Right lobe of liver (tissue), 6 donors: ENCODE data around the gene NAT14. TPM values are rescaled to one million over a fixed set of nuclear protein-coding genes. Genes with fewer than 3 reads are reported as not detected.

ENCODE experiments used
- ATAC-seq, 4 donors: fragments of 200-7000 bp; cut with Tn5 transposase; one replicate each; pipeline ENCODE4 v1.9.1; 2020; ENCODE audit warnings: mild to moderate bottlenecking in 4 of 4, moderate library complexity in 4 of 4
- DNase-seq, 3 donors: peaks; one replicate each; pipeline ENCODE4 v3.0.0-alpha.2; 2020
- H3K27ac ChIP-seq, 3 donors: fragments of 200-600 bp; one replicate each; pipeline ENCODE4 v1.8.0; 2022
- H3K27me3 ChIP-seq, 2 donors: fragments of 200-600 bp; one replicate each; pipeline ENCODE4 v1.8.0; 2022
- H3K36me3 ChIP-seq, 4 donors: fragments of 200-600 bp; sonication (generic) in 1 of 4; one replicate each; pipeline versions ENCODE4 v1.5.1 to v1.8.0; 2017 to 2022; ENCODE audit warnings: control low read depth in 1 of 4
- H3K4me1 ChIP-seq, 4 donors: fragments of 200-600 bp; sonication (generic) in 1 of 4; one replicate each; pipeline versions ENCODE4 v1.5.1 to v1.8.0; 2017 to 2022; ENCODE audit warnings: control low read depth in 1 of 4
- H3K4me3 ChIP-seq, 3 donors: fragments of 200-600 bp; one replicate each; pipeline ENCODE4 v1.8.0; 2022
- H3K9me3 ChIP-seq, 4 donors: fragments of 200-600 bp; sonication (generic) in 1 of 4; one replicate each; pipeline versions ENCODE4 v1.5.1 to v1.8.0; 2017 to 2022; ENCODE audit warnings: control low read depth in 1 of 4
- POLR2A ChIP-seq: fragments of 450-650 bp; IDR thresholded peaks from one replicate; pipeline ENCODE4 v1.6.1; 2017; ENCODE audit warnings: antibody characterized with exemption, mild to moderate bottlenecking
- WGBS: methylation state at CpG from one replicate; pipeline ENCODE4 v1.1.6; 2018; ENCODE audit warnings: low coverage, low lambda C conversion rate; ENCODE audit not compliant: insufficient coverage; ENCODE audit errors: missing lambda C conversion rate; 5-methylcytosine and 5-hydroxymethylcytosine counted together
- intact Hi-C, 2 donors: fragments of 100-400 bp; cut with DNase I; formaldehyde crosslinking; loops; one replicate each; pipeline versions ENCODE4 v1.11.2 to v1.14.1; 2022
- total RNA-seq, 6 experiments: library from RNA; depleted of rRNA in 2 of 6; stranded (reverse); fragments of >200 nt in 2 of 6; fragmentation: NEBNext Ultra II Directional in 3 of 6; extraction: Animal tissue kit (Norgen Biotek cat#: 25700) in 3 of 6; gene quantifications; one replicate each; pipeline versions ENCODE4 v1.1.0 to v1.2.4, GENCODE V29; 2016 to 2023
- TF ChIP-seq, protein P1 (sequence below), 4 donors: fragments of 200-600 bp in 3 of 4; fragments of 450-650 bp in 1 of 4; IDR thresholded peaks; one replicate each; pipeline versions ENCODE4 v1.5.1 to v1.8.0; 2016 to 2022; ENCODE audit warnings: antibody characterized with exemption in 4 of 4, mild to moderate bottlenecking in 2 of 4
- donor health status: DM: no; HTN: yes; CAD: no.
- donor health status: DM: no; HTN: no; CAD: no.
- donor health status: DM: no; HTN: no; CAD: no.
- donor health status: DM: no; HTN: yes; CAD: no.
- donor health status: DM: no; HTN: yes; CAD: no.

NAT14 gene
- total RNA-seq, 6 experiments from 2014 or later = 2.5 to 6.0 (median 3.9) TPM

GRCh38 chr19:55482967-55483705, 1.9 kb upstream of the NAT14 start:
- ATAC-seq (no peak), DNase-seq (no peak)
- peaks cover 0 to 6% (median 1%) of the 10 kb centered on the region in 4 donors for H3K36me3 ChIP-seq
- TF ChIP-seq, protein P1, sequence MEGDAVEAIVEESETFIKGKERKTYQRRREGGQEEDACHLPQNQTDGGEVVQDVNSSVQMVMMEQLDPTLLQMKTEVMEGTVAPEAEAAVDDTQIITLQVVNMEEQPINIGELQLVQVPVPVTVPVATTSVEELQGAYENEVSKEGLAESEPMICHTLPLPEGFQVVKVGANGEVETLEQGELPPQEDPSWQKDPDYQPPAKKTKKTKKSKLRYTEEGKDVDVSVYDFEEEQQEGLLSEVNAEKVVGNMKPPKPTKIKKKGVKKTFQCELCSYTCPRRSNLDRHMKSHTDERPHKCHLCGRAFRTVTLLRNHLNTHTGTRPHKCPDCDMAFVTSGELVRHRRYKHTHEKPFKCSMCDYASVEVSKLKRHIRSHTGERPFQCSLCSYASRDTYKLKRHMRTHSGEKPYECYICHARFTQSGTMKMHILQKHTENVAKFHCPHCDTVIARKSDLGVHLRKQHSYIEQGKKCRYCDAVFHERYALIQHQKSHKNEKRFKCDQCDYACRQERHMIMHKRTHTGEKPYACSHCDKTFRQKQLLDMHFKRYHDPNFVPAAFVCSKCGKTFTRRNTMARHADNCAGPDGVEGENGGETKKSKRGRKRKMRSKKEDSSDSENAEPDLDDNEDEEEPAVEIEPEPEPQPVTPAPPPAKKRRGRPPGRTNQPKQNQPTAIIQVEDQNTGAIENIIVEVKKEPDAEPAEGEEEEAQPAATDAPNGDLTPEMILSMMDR (IDR thresholded peaks at IDR 0.05) = no peak
- TF ChIP-seq POLR2A = no peak
- no peaks in the 10 kb centered on the region for H3K27me3 ChIP-seq
- H3K4me3 ChIP-seq = no peak overlapping the region
- H3K4me1 ChIP-seq = peaks cover 0 to 6% (median 0%) of the 10 kb centered on the region in 4 donors
- 92% methylated on average over 9 of the region's 47 CpGs for whole genome bisulfite sequencing
- intact Hi-C loops = no loop called here
- H3K27ac ChIP-seq = no peak overlapping the region
- H3K9me3 ChIP-seq = no peaks in the 10 kb centered on the region

DNA sequence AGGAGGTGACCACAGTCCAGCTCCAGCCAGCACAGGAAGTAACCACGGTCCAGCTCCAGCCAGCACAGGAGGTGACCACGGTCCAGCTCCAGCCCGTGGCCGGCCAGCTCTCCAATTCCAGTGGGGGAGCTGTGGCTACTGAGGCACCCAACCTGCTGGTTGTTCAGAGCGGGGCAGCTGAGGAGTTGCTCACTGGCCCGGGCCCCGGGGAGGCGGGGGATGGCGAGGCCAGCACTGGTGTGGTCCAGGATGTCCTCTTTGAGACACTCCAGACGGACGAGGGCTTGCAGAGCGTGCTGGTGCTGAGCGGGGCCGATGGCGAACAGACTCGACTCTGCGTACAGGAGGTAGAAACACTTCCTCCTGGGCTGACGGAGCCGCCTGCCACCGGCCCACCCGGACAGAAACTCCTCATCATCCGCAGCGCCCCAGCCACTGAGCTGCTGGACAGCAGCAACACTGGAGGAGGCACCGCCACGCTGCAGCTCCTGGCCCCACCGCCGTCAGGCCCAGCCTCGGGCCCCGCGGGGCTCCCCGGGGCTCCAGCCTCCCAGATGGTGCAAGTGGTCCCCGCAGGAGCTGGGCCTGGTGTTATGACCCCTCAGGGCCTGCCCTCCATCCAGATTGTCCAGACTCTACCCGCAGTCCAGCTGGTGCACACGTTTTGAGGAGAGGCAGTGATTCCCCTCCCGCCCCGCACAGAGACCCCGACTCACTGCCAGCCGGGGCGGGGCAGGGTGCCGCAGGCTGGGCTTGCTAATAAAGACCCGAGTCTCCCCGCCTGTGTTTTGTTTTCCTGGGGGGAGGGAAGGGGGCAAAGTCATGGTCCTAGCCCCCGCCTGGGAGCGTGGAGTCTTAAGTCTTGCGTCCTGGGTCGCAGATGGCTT, 1.0 kb upstream of the NAT14 start:
- Histone ChIP-seq H3K27ac (no peak overlapping the region), H3K4me1 (peaks cover 0 to 6% (median 0%) of the 10 kb centered on the region in 4 donors), H3K27me3 (no peaks in the 10 kb centered on the region), H3K9me3 (no peaks in the 10 kb centered on the region), H3K4me3 (no peak overlapping the region), H3K36me3 (peaks cover 0 to 6% (median 1%) of the 10 kb centered on the region in 4 donors)
- no peak for TF ChIP-seq POLR2A
- TF ChIP-seq, protein P1 (IDR thresholded peaks at IDR 0.05) = no peak
- DNase-seq (no peak), ATAC-seq (no peak)
- WGBS = no CpG with 5 or more reads among the region's 46 CpGs
- intact Hi-C loops = no loop called here

DNA sequence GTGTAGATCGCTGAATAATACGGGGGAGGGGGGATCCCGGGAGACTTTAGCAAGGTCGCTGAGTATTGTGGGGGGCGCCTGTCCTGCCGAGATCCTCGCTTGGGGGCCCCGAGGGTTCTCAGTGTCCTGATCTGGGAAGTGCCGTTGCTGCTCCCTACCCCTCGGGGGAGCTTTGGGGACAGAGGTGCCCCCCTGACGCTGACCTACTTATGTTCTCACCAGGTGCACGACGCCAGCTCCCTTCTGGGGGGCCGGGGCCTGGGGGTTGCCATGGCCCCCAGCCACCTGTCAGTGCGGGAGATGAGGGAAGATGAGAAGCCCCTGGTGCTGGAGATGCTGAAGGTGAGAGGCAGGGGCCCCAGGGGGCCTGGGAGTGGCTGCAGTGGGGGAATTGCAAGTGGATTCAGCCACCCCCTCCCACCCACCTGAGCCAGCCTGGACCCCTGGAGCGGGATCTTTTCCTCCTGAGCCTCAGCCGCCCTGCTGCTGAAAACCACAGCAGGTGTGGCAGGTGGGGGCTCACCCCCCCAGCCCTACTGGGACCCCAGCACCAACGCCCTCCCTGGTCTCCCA, 537 bp downstream of the NAT14 start:
- intact Hi-C loops = no loop called here
- Histone ChIP-seq H3K27me3 (no peaks in the 10 kb centered on the region), H3K4me1 (peaks cover 0 to 6% (median 0%) of the 10 kb centered on the region in 4 donors), H3K9me3 (no peaks in the 10 kb centered on the region), H3K27ac (no peak overlapping the region), H3K4me3 (peak overlapping the region in 1 of 3 donors; percentile 51), H3K36me3 (peaks cover 0 to 6% (median 1%) of the 10 kb centered on the region in 4 donors)
- no peak for ATAC-seq
- no peak for DNase-seq
- 8% methylated on average over 5 of the region's 18 CpGs for WGBS
- no peak for TF ChIP-seq POLR2A
- TF ChIP-seq, protein P1 (IDR thresholded peaks at IDR 0.05) = no peak

GRCh38 chr19:55486043-55486970, 1.3 kb downstream of the NAT14 start:
- intact Hi-C loops = no loop called here
- Histone ChIP-seq H3K9me3 (no peaks in the 10 kb centered on the region), H3K4me1 (peaks cover 0 to 6% (median 0%) of the 10 kb centered on the region in 4 donors), H3K36me3 (peaks cover 0 to 6% (median 1%) of the 10 kb centered on the region in 4 donors), H3K27ac (peak overlapping the region in 1 of 3 donors; percentile 38), H3K27me3 (no peaks in the 10 kb centered on the region), H3K4me3 (no peak overlapping the region)
- ATAC-seq (no peak), DNase-seq (no peak)
- 87% methylated on average over 18 of the region's 53 CpGs for WGBS
- TF ChIP-seq POLR2A = no peak
- TF ChIP-seq, protein P1 (IDR thresholded peaks at IDR 0.05) = no peak
